SK-N-MC (cell line): Measurements from ENCODE around the gene NRAP.

ENCODE experiments used
- DNase-seq: peaks from one replicate; pipeline ENCODE4 v3.0.0-alpha.2; 2011; ENCODE audit warnings: low read depth, low spot score
- H3K27ac ChIP-seq: fragments of 200-600 bp; sonication (generic); 2 replicates; pipeline ENCODE4 v1.5.1; 2016; ENCODE audit warnings: mixed run types
- H3K36me3 ChIP-seq: fragments of 200-600 bp; sonication (generic); 2 replicates; pipeline ENCODE4 v1.6.1; 2017; ENCODE audit warnings: antibody characterized with exemption, low read length, mixed read lengths; ENCODE audit not compliant: insufficient read depth
- H3K4me3 ChIP-seq: fragments of 200-600 bp; sonication (generic); 2 replicates; pipeline ENCODE4 v1.5.1; 2016
- H3K9ac ChIP-seq: fragments of 200-600 bp; sonication (generic); 2 replicates; pipeline ENCODE4 v1.8.0; 2017; ENCODE audit warnings: mixed run types, mixed read lengths; ENCODE audit not compliant: insufficient read length
- H3K9me3 ChIP-seq: fragments of 200-600 bp; sonication (generic); 2 replicates; pipeline ENCODE4 v1.6.1; 2017; ENCODE audit warnings: low read depth, mild to moderate bottlenecking, antibody characterized with exemption, low read length, moderate library complexity, mixed read lengths
- EZH2 ChIP-seq: fragments of 200-600 bp; sonication (generic); IDR thresholded peaks from one replicate; pipeline ENCODE4 v1.6.1; 2017; ENCODE audit warnings: antibody characterized with exemption
- FOXP2 ChIP-seq: optimal IDR thresholded peaks from 2 replicates; pipeline ENCODE3; 2011; ENCODE audit warnings: mild to moderate bottlenecking, moderate library complexity; ENCODE audit not compliant: insufficient read depth; ENCODE audit errors: extremely low read length, control extremely low read depth
- POLR2AphosphoS5 ChIP-seq: IDR thresholded peaks from 2 replicates; pipeline ENCODE4 v1.6.1; 2012; ENCODE audit warnings: mild to moderate bottlenecking, low read depth, low read length, borderline replicate concordance

The NRAP gene, protein sequence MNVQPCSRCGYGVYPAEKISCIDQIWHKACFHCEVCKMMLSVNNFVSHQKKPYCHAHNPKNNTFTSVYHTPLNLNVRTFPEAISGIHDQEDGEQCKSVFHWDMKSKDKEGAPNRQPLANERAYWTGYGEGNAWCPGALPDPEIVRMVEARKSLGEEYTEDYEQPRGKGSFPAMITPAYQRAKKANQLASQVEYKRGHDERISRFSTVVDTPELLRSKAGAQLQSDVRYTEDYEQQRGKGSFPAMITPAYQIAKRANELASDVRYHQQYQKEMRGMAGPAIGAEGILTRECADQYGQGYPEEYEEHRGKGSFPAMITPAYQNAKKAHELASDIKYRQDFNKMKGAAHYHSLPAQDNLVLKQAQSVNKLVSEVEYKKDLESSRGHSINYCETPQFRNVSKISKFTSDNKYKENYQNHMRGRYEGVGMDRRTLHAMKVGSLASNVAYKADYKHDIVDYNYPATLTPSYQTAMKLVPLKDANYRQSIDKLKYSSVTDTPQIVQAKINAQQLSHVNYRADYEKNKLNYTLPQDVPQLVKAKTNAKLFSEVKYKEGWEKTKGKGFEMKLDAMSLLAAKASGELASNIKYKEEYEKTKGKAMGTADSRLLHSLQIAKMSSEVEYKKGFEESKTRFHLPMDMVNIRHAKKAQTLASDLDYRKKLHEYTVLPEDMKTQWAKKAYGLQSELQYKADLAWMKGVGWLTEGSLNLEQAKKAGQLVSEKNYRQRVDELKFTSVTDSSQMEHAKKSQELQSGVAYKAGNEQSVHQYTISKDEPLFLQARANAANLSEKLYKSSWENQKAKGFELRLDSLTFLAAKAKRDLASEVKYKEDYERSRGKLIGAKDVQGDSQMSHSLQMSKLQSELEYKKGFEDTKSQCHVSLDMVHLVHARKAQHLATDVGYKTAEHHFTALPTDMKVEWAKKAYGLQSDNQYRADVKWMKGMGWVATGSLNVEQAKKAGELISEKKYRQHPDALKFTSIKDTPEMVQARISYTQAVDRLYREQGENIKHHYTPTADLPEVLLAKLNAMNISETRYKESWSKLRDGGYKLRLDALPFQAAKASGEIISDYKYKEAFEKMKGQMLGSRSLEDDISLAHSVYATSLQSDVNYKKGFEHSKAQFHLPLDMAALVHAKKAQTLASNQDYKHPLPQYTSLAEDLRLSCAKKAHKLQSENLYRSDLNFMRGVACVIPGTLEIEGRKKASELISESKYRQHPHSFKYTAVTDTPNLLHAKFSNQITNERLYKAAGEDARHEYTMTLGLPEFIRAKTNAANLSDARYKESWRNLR (N-terminal part only)

DNA sequence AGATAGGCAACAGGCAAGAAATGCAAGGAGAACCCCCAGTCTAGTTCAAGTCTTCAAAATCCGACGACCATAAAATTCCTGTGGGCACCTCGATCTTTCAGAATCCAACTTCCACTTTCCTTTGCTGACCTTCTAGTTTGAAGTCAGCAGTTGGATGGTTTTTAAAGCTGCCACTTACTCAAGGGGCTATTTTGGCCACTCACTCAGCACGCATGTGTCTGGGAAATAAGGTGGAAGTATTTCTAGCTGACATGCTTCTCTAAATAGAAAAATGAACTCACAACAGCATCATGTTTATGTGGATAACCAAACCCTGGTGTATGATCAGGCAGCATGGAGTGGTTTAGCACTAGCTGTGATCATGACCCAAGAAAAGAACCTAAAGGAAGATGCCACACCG lies at the start of gene NRAP:
NRAP (minus strand) TSS at position 134 of the 400 bp plus-strand sequence. CDS start 159 bp downstream, outside the sequence.
- Histone ChIP-seq H3K36me3 (no peaks in the 10 kb centered on the region), H3K27ac (no peak within 1 kb of the TSS), H3K9ac (no peak within 1 kb of the TSS), H3K9me3 (no peaks in the 10 kb centered on the region), H3K4me3 (no peak within 1 kb of the TSS)
- no peak for DNase-seq
- no peak for TF ChIP-seq EZH2
- TF ChIP-seq FOXP2 = no peak
- no peak for TF ChIP-seq POLR2AphosphoS5

DNA sequence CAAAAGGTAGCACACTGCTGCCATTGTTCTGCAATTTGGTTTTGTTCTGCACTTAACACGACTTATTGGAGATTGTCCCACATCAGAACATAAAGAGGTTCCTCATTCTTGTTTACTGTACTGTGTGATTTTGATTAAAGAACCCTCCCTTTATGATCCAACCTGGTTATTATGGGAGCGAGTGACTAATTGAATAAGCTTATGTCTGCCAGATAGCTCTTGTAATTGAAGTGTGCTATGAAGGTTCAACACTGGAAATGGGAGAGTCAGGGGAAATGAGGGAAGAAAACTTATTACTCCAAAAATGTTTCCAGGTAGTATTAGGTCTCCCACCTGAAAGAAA lies 49.8 kb upstream of the NRAP start:
- Histone ChIP-seq H3K36me3 (peaks cover 54% of the 10 kb centered on the region), H3K27ac (no peak overlapping the region), H3K9me3 (no peaks in the 10 kb centered on the region), H3K9ac (no peak overlapping the region), H3K4me3 (no peak overlapping the region)
- DNase-seq = no peak
- TF ChIP-seq FOXP2 (no peak), EZH2 (no peak), POLR2AphosphoS5 (no peak)

DNA sequence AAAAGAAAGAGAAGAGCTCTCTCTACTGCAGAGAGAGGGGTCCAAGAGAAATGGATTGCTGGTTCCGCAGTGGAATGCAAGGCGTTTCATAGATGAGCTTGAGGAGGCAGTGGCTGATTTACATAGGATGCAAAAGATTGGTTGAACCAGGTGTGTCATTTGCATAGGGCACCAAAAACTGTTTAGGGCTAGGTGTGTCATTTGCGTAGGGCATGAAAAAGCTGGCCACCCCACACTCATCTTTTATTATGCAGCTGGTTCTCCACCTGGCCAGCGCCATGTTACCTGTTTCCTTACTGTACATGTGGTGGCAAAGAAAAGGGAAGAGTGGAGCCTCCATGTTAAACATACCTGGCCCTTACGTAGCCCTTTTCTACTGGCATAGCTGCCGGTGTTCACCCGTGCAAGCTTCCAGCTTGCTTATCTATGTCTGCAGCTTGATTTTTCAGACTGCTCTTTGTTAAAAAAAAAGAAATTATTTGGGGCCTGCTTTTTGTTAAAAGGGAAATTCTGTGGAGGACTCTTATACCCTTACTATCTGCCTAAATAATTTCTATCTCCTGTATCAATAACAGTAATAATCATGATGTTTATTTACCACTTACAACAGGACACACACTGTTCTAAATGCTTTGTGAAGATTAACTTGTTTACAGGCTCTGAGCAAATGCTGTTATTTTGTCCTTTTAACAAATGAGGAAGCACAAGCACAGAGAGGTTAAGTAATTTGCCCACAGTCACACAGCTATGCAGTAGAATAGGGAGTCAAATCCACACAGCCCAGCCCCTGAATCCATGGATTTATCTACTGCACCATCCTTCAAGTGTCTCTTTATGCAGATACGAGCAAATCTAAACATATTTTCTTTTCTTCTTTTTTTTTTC lies 49.2 kb upstream of the NRAP start:
- DNase-seq = no peak
- Histone ChIP-seq H3K9me3 (no peaks in the 10 kb centered on the region), H3K4me3 (no peak overlapping the region), H3K27ac (no peak overlapping the region), H3K36me3 (peaks cover 47% of the 10 kb centered on the region), H3K9ac (no peak overlapping the region)
- no peak for TF ChIP-seq EZH2
- TF ChIP-seq POLR2AphosphoS5 = no peak
- TF ChIP-seq FOXP2 = no peak

DNA sequence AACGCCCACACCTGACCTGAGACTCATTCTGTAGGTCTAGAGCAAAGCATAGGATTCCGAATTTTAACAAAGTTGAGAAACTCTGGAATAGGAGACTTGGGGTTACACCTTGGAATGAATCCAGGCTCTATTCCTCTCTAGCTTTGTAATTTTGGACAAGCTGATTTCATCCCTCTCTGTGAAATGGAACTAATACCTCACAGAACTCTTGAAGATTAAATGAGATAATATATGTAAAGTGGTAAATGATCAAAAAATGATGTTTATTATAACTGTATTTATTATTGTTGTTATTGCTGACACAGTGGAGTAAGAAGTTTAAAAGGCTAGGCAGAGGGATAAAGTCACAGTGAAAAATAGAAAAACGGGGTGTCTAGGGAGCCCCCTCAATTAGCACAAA lies 48.2 kb upstream of the NRAP start:
- no peak for TF ChIP-seq FOXP2
- TF ChIP-seq EZH2 = no peak
- no peak for TF ChIP-seq POLR2AphosphoS5
- no peak overlapping the region for H3K27ac ChIP-seq
- no peak overlapping the region for H3K9ac ChIP-seq
- H3K36me3 ChIP-seq = peaks cover 38% of the 10 kb centered on the region; the same call in 1 of the 2 replicates
- H3K9me3 ChIP-seq = no peaks in the 10 kb centered on the region
- H3K4me3 ChIP-seq = no peak overlapping the region
- DNase-seq = no peak

DNA sequence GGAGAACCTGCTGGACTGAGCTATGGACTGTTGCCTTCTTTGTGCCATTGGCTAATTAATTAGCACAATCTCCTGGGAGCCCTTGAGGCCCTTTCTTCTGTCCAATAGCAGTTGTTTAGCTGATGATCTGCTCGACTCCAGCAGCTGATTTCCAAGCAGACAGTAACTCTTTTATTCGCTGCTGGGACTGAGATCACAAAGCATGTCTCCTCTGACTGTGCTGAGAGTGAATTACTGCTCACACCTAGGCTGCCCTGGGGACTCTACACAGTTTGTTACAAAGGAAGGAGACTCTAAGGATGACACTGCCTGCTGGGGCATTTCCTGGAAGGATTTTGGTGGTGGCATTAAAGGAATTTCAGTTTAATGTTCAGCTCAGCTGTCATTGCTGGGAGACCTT lies 47.3 kb upstream of the NRAP start:
- TF ChIP-seq POLR2AphosphoS5 (no peak), FOXP2 (no peak), EZH2 (no peak)
- Histone ChIP-seq H3K36me3 (peaks cover 29% of the 10 kb centered on the region; the same call in 1 of the 2 replicates), H3K27ac (no peak overlapping the region), H3K4me3 (no peak overlapping the region; the same call in 1 of the 2 replicates), H3K9ac (no peak overlapping the region), H3K9me3 (no peaks in the 10 kb centered on the region)
- no peak for DNase-seq

DNA sequence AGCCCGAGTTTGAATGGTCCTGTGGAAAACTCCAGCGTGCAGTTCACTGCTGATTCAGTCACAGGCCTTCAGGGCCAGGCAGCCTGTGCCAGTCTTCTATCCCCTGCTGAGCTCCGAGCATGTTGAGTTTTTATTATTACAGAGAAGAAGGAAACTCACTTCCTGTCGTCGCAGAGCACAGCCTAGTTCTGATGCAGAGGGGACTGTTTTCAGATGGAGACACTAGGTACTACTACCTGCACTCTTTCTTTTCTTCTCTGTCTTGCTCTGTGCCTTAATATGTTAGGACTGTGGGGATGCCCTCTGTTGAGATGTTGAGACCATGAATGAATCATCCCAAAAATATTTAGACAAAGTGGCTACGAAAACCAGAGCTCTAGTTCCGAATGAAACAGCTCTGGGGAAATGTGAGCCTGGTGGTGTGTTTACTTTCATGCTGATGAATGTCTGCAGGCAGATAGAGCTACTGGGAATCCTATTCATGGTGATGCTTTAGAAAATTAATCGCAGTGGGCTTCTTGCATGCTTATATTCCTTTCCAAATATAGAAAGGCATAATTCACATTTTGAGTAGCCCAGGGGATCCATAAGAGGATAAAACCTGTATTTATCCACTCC lies 45.5 kb upstream of the NRAP start:
- H3K27ac ChIP-seq = peak overlapping the region; percentile 91
- peak overlapping the region; percentile 69 for H3K4me3 ChIP-seq
- H3K9me3 ChIP-seq = no peaks in the 10 kb centered on the region
- TF ChIP-seq EZH2 = no peak
- no peak for TF ChIP-seq FOXP2
- no peak for TF ChIP-seq POLR2AphosphoS5
- DNase-seq = peak; percentile 42
- peaks cover 17% of the 10 kb centered on the region; the same call in 1 of the 2 replicates for H3K36me3 ChIP-seq
- H3K9ac ChIP-seq = peak overlapping the region; percentile 12

DNA sequence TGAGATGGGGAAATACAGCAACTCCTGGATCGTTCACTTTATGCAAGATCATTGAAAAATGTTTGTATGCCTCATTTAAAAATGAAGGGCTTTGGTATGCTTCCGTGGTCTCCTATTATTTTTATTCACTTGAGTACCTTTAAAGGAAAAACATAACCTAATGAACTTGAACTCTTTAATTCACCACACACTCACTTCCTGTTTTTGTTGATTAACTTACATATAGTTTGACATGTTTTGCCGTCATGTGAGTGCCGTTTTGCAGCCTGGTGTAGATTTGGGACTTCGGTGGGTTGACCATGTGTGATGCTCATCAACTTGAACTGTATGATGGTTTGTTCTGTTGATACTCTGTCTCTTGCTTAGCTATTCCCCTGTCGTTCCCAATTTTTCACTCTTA lies 44.8 kb upstream of the NRAP start:
- Histone ChIP-seq H3K4me3 (peak overlapping the region; percentile 69), H3K27ac (peak overlapping the region; percentile 91), H3K9ac (peak overlapping the region; percentile 12), H3K36me3 (peaks cover 11% of the 10 kb centered on the region; the same call in 1 of the 2 replicates), H3K9me3 (no peaks in the 10 kb centered on the region)
- TF ChIP-seq FOXP2 (no peak), EZH2 (no peak), POLR2AphosphoS5 (no peak)
- no peak for DNase-seq
